Mesenchymal stem cell (in vitro differentiated cells and primary cell): ENCODE data around the gene FGF6.

Experiments used
- DNase-seq: peaks from one replicate; pipeline ENCODE4 v3.0.0-alpha.2; 2013
- H2AFZ ChIP-seq: one replicate; pipeline ENCODE4 v1.6.1; 2013; ENCODE audit warnings: low read depth, mild to moderate bottlenecking, control low read depth, inconsistent platforms, low read length, moderate library complexity
- H2AK5ac ChIP-seq: 2 replicates; pipeline ENCODE4 v1.6.1; 2013; ENCODE audit warnings: low read length, moderate library complexity, mild to moderate bottlenecking, inconsistent platforms; ENCODE audit not compliant: severe bottlenecking
- H2BK120ac ChIP-seq: one replicate; pipeline ENCODE4 v1.6.1; 2013; ENCODE audit warnings: low read depth, mild to moderate bottlenecking, inconsistent platforms, low read length, moderate library complexity
- H2BK12ac ChIP-seq, 2 experiments: one replicate each; pipeline ENCODE4 v1.6.1; 2013; ENCODE audit warnings: inconsistent platforms in 2 of 2, low read length in 2 of 2, mild to moderate bottlenecking in 2 of 2, moderate library complexity in 2 of 2, control low read depth in 1 of 2
- H2BK15ac ChIP-seq: one replicate; pipeline ENCODE4 v1.6.1; 2013; ENCODE audit warnings: mild to moderate bottlenecking, low read depth, inconsistent platforms; ENCODE audit not compliant: poor library complexity, severe bottlenecking
- H2BK5ac ChIP-seq: 2 replicates; pipeline ENCODE4 v1.6.1; 2013; ENCODE audit warnings: low read depth, mild to moderate bottlenecking, low read length, control low read depth, inconsistent platforms; ENCODE audit not compliant: poor library complexity, severe bottlenecking
- H3K14ac ChIP-seq, 2 experiments: one replicate each; pipeline ENCODE4 v1.6.1; 2013; ENCODE audit warnings: inconsistent platforms in 2 of 2, low read length in 2 of 2, control low read depth in 1 of 2, mild to moderate bottlenecking in 1 of 2, moderate library complexity in 1 of 2
- H3K18ac ChIP-seq, 2 experiments: one replicate each; pipeline ENCODE4 v1.6.1; 2013; ENCODE audit warnings: inconsistent platforms in 2 of 2, low read length in 2 of 2, control low read depth in 1 of 2, low read depth in 1 of 2, mild to moderate bottlenecking in 1 of 2
- H3K23ac ChIP-seq, 2 experiments: one replicate each; pipeline ENCODE4 v1.6.1; 2013; ENCODE audit warnings: inconsistent platforms in 2 of 2, low read length in 2 of 2, mild to moderate bottlenecking in 2 of 2, moderate library complexity in 2 of 2, control low read depth in 1 of 2
- H3K27ac ChIP-seq: 2 replicates; pipeline ENCODE4 v1.5.1; 2013; ENCODE audit warnings: mild to moderate bottlenecking, moderate library complexity, low read length, control low read depth, inconsistent platforms; ENCODE audit not compliant: poor library complexity, severe bottlenecking
- H3K27me3 ChIP-seq, 2 experiments: 2 replicates each; pipeline versions ENCODE4 v1.6.1 to v1.7.0; 2013; ENCODE audit warnings: low read length in 2 of 2, mild to moderate bottlenecking in 2 of 2, moderate library complexity in 2 of 2, control low read depth in 1 of 2, inconsistent platforms in 1 of 2; ENCODE audit not compliant: control insufficient read depth in 1 of 2, insufficient read depth in 1 of 2
- H3K36me3 ChIP-seq, 2 experiments: 2 replicates each; pipeline versions ENCODE4 v1.6.1 to v1.7.0; 2013; ENCODE audit warnings: low read length in 2 of 2, control low read depth in 1 of 2, inconsistent platforms in 1 of 2, low read depth in 1 of 2, mild to moderate bottlenecking in 1 of 2; ENCODE audit not compliant: insufficient read depth in 2 of 2, control insufficient read depth in 1 of 2
- H3K4ac ChIP-seq, 2 experiments: one replicate each; pipeline ENCODE4 v1.6.1; 2013; ENCODE audit warnings: inconsistent platforms in 2 of 2, low read length in 2 of 2, mild to moderate bottlenecking in 2 of 2, moderate library complexity in 2 of 2, control low read depth in 1 of 2, low read depth in 1 of 2
- H3K4me1 ChIP-seq: 2 replicates; pipeline ENCODE4 v1.6.1; 2013; ENCODE audit warnings: low read depth, low read length, control low read depth; ENCODE audit not compliant: control insufficient read depth, insufficient read depth
- H3K4me2 ChIP-seq: 2 replicates; pipeline ENCODE4 v1.6.1; 2013; ENCODE audit warnings: low read length, mild to moderate bottlenecking, inconsistent platforms; ENCODE audit not compliant: poor library complexity, severe bottlenecking
- H3K4me3 ChIP-seq, 2 experiments: 2 replicates each; pipeline versions ENCODE4 v1.5.1 to v1.7.0; 2013; ENCODE audit warnings: low read length in 2 of 2, mild to moderate bottlenecking in 2 of 2, control low read depth in 1 of 2, low read depth in 1 of 2; ENCODE audit not compliant: insufficient read depth in 1 of 2
- H3K79me1 ChIP-seq: replicated peaks from 2 replicates; pipeline ENCODE4 v1.6.1; 2013; ENCODE audit warnings: mild to moderate bottlenecking, control low read depth, low read length, inconsistent platforms; ENCODE audit not compliant: poor library complexity, severe bottlenecking
- H3K9ac ChIP-seq: 2 replicates; pipeline ENCODE4 v1.7.0; 2013; ENCODE audit warnings: mild to moderate bottlenecking, low read length, moderate library complexity
- H3K9me3 ChIP-seq: 2 replicates; pipeline ENCODE4 v1.7.0; 2013; ENCODE audit warnings: mild to moderate bottlenecking, low read length; ENCODE audit not compliant: control insufficient read depth
- H4K8ac ChIP-seq: one replicate; pipeline ENCODE4 v1.6.1; 2013; ENCODE audit warnings: inconsistent platforms, mild to moderate bottlenecking, low read length, moderate library complexity
- H4K91ac ChIP-seq: one replicate; pipeline ENCODE4 v1.6.1; 2013; ENCODE audit warnings: mild to moderate bottlenecking, low read length, inconsistent platforms
- WGBS: methylation state at CpG from one replicate; pipeline ENCODE4 v1.1.7; 2013; ENCODE audit warnings: mixed read lengths; 5-methylcytosine and 5-hydroxymethylcytosine counted together

FGF6 gene

GRCh38 chr12:4438834-4439596 lies 6.6 kb downstream of the FGF6 start:
- Histone ChIP-seq H4K8ac (no peak overlapping the region), H4K91ac (no peak overlapping the region), H3K27me3 (peaks cover 0 to 56% of the 10 kb centered on the region in 2 experiments), H2AK5ac (no peak overlapping the region), H2BK120ac (no peak overlapping the region), H3K4me2 (no peak overlapping the region), H3K36me3 (no peaks in the 10 kb centered on the region), H3K4me3 (no peak overlapping the region), H2BK12ac (no peak overlapping the region), H2BK5ac (no peak overlapping the region), H2AFZ (no peak overlapping the region), H3K4ac (no peak overlapping the region), H3K14ac (no peak overlapping the region), H2BK15ac (no peak overlapping the region), H3K27ac (no peak overlapping the region), H3K23ac (no peak overlapping the region), H3K4me1 (peaks cover 14% of the 10 kb centered on the region), H3K9ac (no peak overlapping the region), H3K18ac (no peak overlapping the region), H3K9me3 (no peaks in the 10 kb centered on the region), H3K79me1 (no peaks in the 10 kb centered on the region)
- WGBS = 86% methylated on average over 12 of the region's 14 CpGs
- no peak for DNase-seq

GRCh38 chr12:4435537-4435936 lies 10.1 kb downstream of the FGF6 start:
- Histone ChIP-seq H2BK12ac (no peak overlapping the region), H2AK5ac (no peak overlapping the region), H2AFZ (no peak overlapping the region), H3K36me3 (no peaks in the 10 kb centered on the region), H3K4ac (no peak overlapping the region), H3K4me2 (no peak overlapping the region), H2BK120ac (no peak overlapping the region), H3K9me3 (no peaks in the 10 kb centered on the region), H3K79me1 (no peaks in the 10 kb centered on the region), H3K27me3 (peaks cover 7 to 42% of the 10 kb centered on the region in 2 experiments), H3K4me3 (no peak overlapping the region), H2BK15ac (no peak overlapping the region), H3K23ac (no peak overlapping the region), H4K91ac (no peak overlapping the region), H3K14ac (no peak overlapping the region), H2BK5ac (no peak overlapping the region), H4K8ac (no peak overlapping the region), H3K27ac (no peak overlapping the region), H3K9ac (no peak overlapping the region), H3K4me1 (peaks cover under 1% of the 10 kb centered on the region), H3K18ac (no peak overlapping the region)
- no peak for DNase-seq
- 88% methylated on average over 6 of the region's 6 CpGs for WGBS

- 90% methylated on average over 7 of the region's 8 CpGs for WGBS
- H2BK15ac ChIP-seq = no peak overlapping the region
- H3K18ac ChIP-seq = no peak overlapping the region
- H2AK5ac ChIP-seq = no peak overlapping the region
- no peak overlapping the region for H3K4ac ChIP-seq
- no peaks in the 10 kb centered on the region for H3K9me3 ChIP-seq
- no peak overlapping the region for H3K4me3 ChIP-seq
- H2AFZ ChIP-seq = no peak overlapping the region
- no peak overlapping the region for H4K91ac ChIP-seq
- H2BK12ac ChIP-seq = no peak overlapping the region
- no peak overlapping the region for H3K23ac ChIP-seq
- H2BK120ac ChIP-seq = no peak overlapping the region
- H2BK5ac ChIP-seq = no peak overlapping the region
- no peak overlapping the region for H3K9ac ChIP-seq
- H3K27me3 ChIP-seq = peaks cover 7 to 35% of the 10 kb centered on the region in 2 experiments
- H3K27ac ChIP-seq = no peak overlapping the region
- H3K79me1 ChIP-seq = no peaks in the 10 kb centered on the region
- no peaks in the 10 kb centered on the region for H3K4me1 ChIP-seq
- H3K4me2 ChIP-seq = no peak overlapping the region
- no peaks in the 10 kb centered on the region for H3K36me3 ChIP-seq
- H4K8ac ChIP-seq = no peak overlapping the region
- no peak overlapping the region for H3K14ac ChIP-seq
- no peak for DNase-seq
These were observed 10.7 kb downstream of the FGF6 start for GRCh38 chr12:4434706-4435425.

- Histone ChIP-seq H3K18ac (no peak overlapping the region), H3K23ac (no peak overlapping the region), H3K27ac (no peak overlapping the region), H4K8ac (no peak overlapping the region), H2AK5ac (no peak overlapping the region), H3K27me3 (peaks cover 7 to 30% of the 10 kb centered on the region in 2 experiments), H4K91ac (no peak overlapping the region), H3K79me1 (no peaks in the 10 kb centered on the region), H2AFZ (no peak overlapping the region), H2BK5ac (no peak overlapping the region), H3K9me3 (no peaks in the 10 kb centered on the region), H2BK15ac (no peak overlapping the region), H3K4ac (no peak overlapping the region), H3K4me3 (no peak overlapping the region), H3K36me3 (no peaks in the 10 kb centered on the region), H3K4me2 (no peak overlapping the region), H3K14ac (no peak overlapping the region), H2BK12ac (no peak overlapping the region), H3K4me1 (no peaks in the 10 kb centered on the region), H2BK120ac (no peak overlapping the region), H3K9ac (no peak overlapping the region)
- DNase-seq = no peak
- 93% methylated on average over 3 of the region's 4 CpGs for WGBS
These were observed 11.3 kb downstream of the FGF6 start for GRCh38 chr12:4434301-4434700.
